Endothelial cell of umbilical vein (primary cell): ENCODE results near the gene CHMP1B.

ENCODE experiments used
- POLR2A ChIP-seq: IDR thresholded peaks from 2 replicates; pipeline ENCODE4 v1.6.1; 2012; ENCODE audit warnings: low read depth, mild to moderate bottlenecking, control low read depth, low read length
- POLR2AphosphoS5 ChIP-seq: IDR thresholded peaks from 2 replicates; pipeline ENCODE4 v1.6.1; 2012; ENCODE audit warnings: low read depth, mild to moderate bottlenecking, control low read depth, low read length, moderate library complexity; ENCODE audit not compliant: insufficient read depth
- TF ChIP-seq, protein P1 (sequence below), 2 donors: IDR thresholded peaks; 1 replicate in 1 of 2; 2 replicates in 1 of 2; pipeline ENCODE4 v1.5.1; 2011; ENCODE audit warnings: low read length in 2 of 2, mild to moderate bottlenecking in 2 of 2, moderate library complexity in 2 of 2, control low read depth in 1 of 2, inconsistent platforms in 1 of 2, low read depth in 1 of 2; ENCODE audit not compliant: insufficient read depth in 1 of 2; ENCODE audit errors: extremely low read depth in 1 of 2

DNA sequence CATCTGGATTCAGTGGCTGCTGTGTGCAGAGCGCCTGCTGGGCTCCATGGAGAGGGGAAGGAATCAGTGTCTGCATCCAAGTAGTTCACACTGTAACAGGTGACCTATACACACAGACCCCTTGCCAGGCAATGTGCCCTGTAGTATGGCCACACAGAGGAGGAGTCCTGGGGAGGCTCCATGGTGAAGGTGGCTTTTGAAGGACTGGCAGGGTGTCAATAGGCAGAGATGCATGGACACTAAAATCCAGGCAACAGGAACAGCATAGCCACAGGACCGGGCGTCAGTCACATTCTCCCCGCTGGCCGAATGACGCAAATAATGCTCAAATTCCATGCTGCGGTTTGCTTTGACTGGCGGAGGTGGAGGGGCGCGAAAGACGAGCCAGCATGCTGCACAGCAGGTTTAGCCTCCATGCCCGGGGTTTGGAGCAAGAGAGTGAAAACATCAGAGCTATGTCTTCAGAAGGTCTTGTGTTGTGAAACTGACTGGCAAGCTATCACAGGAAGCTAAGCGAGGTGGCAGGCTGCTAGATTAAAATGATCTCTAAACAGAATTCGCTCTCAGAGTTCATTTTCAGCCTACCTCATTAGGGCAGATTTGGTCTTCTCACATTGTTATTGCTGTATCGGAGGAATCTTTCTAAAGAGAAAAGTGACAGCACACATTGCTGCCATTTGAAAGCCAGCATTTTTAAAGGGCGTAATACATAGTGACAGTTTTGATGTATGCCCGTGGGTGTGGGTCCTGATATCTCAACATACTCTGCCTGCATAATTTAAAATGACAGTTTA, 1.2 kb upstream of the CHMP1B start:
- TF ChIP-seq, protein P1, sequence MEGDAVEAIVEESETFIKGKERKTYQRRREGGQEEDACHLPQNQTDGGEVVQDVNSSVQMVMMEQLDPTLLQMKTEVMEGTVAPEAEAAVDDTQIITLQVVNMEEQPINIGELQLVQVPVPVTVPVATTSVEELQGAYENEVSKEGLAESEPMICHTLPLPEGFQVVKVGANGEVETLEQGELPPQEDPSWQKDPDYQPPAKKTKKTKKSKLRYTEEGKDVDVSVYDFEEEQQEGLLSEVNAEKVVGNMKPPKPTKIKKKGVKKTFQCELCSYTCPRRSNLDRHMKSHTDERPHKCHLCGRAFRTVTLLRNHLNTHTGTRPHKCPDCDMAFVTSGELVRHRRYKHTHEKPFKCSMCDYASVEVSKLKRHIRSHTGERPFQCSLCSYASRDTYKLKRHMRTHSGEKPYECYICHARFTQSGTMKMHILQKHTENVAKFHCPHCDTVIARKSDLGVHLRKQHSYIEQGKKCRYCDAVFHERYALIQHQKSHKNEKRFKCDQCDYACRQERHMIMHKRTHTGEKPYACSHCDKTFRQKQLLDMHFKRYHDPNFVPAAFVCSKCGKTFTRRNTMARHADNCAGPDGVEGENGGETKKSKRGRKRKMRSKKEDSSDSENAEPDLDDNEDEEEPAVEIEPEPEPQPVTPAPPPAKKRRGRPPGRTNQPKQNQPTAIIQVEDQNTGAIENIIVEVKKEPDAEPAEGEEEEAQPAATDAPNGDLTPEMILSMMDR (IDR thresholded peaks at IDR 0.05; ENCODE audit: extremely low read depth in 1 of 2, insufficient read depth in 1 of 2, low read depth in 1 of 2, low read length in 2 of 2), result no peak
- TF ChIP-seq POLR2A (no peak), POLR2AphosphoS5 (no peak)
